GM23248 (cell line): ENCODE data around the gene IQCM. TPM values are rescaled to one million over a fixed set of nuclear protein-coding genes. Genes with fewer than 3 reads are reported as not detected.

Experiments
- DNase-seq: peaks from one replicate; pipeline ENCODE4 v3.0.0-alpha.2; 2015
- H2AFZ ChIP-seq: fragments of 200-600 bp; sonication (generic); 2 replicates; pipeline ENCODE4 v1.6.1; 2016; ENCODE audit warnings: antibody characterized with exemption
- H3F3A ChIP-seq: fragments of 200-600 bp; sonication (generic); 2 replicates; pipeline ENCODE4 v1.6.1; 2016; ENCODE audit warnings: mild to moderate bottlenecking, antibody characterized with exemption, mixed run types; ENCODE audit not compliant: insufficient read depth
- H3K27ac ChIP-seq: fragments of 200-600 bp; sonication (generic); 2 replicates; pipeline ENCODE4 v1.5.1; 2016; ENCODE audit warnings: mild to moderate bottlenecking
- H3K27me3 ChIP-seq: fragments of 200-600 bp; sonication (generic); replicated peaks from 2 replicates; pipeline ENCODE4 v1.6.1; 2016; ENCODE audit warnings: mild to moderate bottlenecking; ENCODE audit not compliant: insufficient read depth
- H3K36me3 ChIP-seq: fragments of 200-600 bp; sonication (generic); 2 replicates; pipeline ENCODE4 v1.6.1; 2016; ENCODE audit warnings: low read depth, mild to moderate bottlenecking
- H3K4me1 ChIP-seq: fragments of 200-600 bp; sonication (generic); 2 replicates; pipeline ENCODE4 v1.6.1; 2016; ENCODE audit warnings: mild to moderate bottlenecking; ENCODE audit not compliant: insufficient read depth
- H3K4me2 ChIP-seq: fragments of 200-600 bp; sonication (generic); one replicate; pipeline ENCODE4 v1.6.1; 2016; ENCODE audit warnings: mild to moderate bottlenecking; ENCODE audit not compliant: unreplicated experiment
- H3K4me3 ChIP-seq: fragments of 200-600 bp; sonication (generic); 2 replicates; pipeline ENCODE4 v1.5.1; 2016; ENCODE audit warnings: mild to moderate bottlenecking
- H3K79me2 ChIP-seq: fragments of 200-600 bp; sonication (generic); 2 replicates; pipeline ENCODE4 v1.6.1; 2016; ENCODE audit warnings: mild to moderate bottlenecking; ENCODE audit not compliant: insufficient read depth
- H3K9ac ChIP-seq: fragments of 200-600 bp; sonication (generic); 2 replicates; pipeline ENCODE4 v1.6.1; 2016; ENCODE audit warnings: mild to moderate bottlenecking
- H3K9me2 ChIP-seq: fragments of 200-600 bp; sonication (generic); 2 replicates; pipeline ENCODE4 v1.6.1; 2016; ENCODE audit warnings: mixed run types, mild to moderate bottlenecking, moderate library complexity; ENCODE audit not compliant: insufficient read depth
- H3K9me3 ChIP-seq: fragments of 200-600 bp; sonication (generic); one replicate; pipeline ENCODE4 v1.6.1; 2017; ENCODE audit warnings: low read depth
- H4K20me1 ChIP-seq: fragments of 200-600 bp; sonication (generic); 2 replicates; pipeline ENCODE4 v1.6.0; 2016; ENCODE audit not compliant: insufficient read depth
- EZH2 ChIP-seq: fragments of 200-600 bp; sonication (generic); IDR thresholded peaks from 2 replicates; pipeline ENCODE4 v1.6.1; 2018; ENCODE audit warnings: antibody characterized with exemption, mild to moderate bottlenecking; ENCODE audit not compliant: insufficient read depth, poor library complexity, severe bottlenecking
- EZH2phosphoT487 ChIP-seq: fragments of 200-600 bp; sonication (generic); IDR thresholded peaks from 2 replicates; pipeline ENCODE4 v1.6.1; 2018; ENCODE audit warnings: antibody characterized with exemption, moderate library complexity, mild to moderate bottlenecking, low read depth; ENCODE audit not compliant: insufficient read depth
- WGBS, 2 experiments: methylation state at CpG; one replicate each; pipeline ENCODE4 v1.1.6; 2015 to 2017; ENCODE audit warnings: low lambda C conversion rate in 2 of 2, low coverage in 1 of 2; ENCODE audit errors: missing lambda C conversion rate in 2 of 2; 5-methylcytosine and 5-hydroxymethylcytosine counted together
- in situ Hi-C: fragments of 300-500 bp; cut with MboI; formaldehyde crosslinking; loops from 2 replicates; pipeline ENCODE4 v1.15.0; 2020
- polyA plus RNA-seq: library from polyadenylated mRNA; unstranded; fragments of >200 nt; fragmentation: Nextera tagmentation; extraction: Ambion mirVana; gene quantifications from 2 replicates; pipeline ENCODE4 v1.2.1, GENCODE V29; 2016
- total RNA-seq: library from RNA; depleted of rRNA; stranded (reverse); fragments of >200 nt; shearing (Covaris generic); gene quantifications from 2 replicates; pipeline ENCODE4 v1.2.3, GENCODE V29; 2014

IQCM gene
- total and polyA plus RNA-seq, 2 experiments from 2014 or later, result 0.11 TPM; not detected in 1

DNA sequence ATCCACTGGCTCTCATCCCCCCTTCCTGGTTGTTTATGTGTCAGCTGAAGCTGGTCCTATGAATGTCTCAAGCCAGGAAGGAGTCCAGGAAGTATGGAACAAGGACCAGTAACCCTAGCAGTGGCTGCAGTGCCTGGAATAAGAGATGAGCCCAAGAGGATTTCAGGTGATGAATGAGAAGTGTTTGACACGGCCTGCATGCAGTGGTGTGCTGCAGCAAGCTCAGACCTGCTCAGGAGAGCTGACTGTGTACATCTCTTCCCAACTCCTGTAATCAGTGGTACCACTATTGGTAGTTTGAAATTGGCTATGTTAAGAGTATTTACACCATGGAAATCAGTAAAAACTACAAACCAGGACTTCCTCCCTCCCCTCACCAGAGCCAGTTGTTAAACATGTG, 88.0 kb downstream of the IQCM start:
- Histone ChIP-seq H3K4me3 (no peak overlapping the region), H3K79me2 (no peaks in the 10 kb centered on the region), H3K27ac (no peak overlapping the region), H3K36me3 (no peaks in the 10 kb centered on the region), H3K4me1 (no peaks in the 10 kb centered on the region), H3K9ac (no peak overlapping the region), H3F3A (no peaks in the 10 kb centered on the region), H4K20me1 (no peaks in the 10 kb centered on the region), H3K4me2 (no peak overlapping the region), H2AFZ (no peak overlapping the region), H3K27me3 (no peaks in the 10 kb centered on the region), H3K9me3 (no peaks in the 10 kb centered on the region), H3K9me2 (no peaks in the 10 kb centered on the region)
- in situ Hi-C loops, result no loop called here
- 43 to 79% methylated on average over 1 of the region's 1 CpG for WGBS, 2 experiments
- no peak for TF ChIP-seq EZH2
- no peak for TF ChIP-seq EZH2phosphoT487
- no peak for DNase-seq

DNA sequence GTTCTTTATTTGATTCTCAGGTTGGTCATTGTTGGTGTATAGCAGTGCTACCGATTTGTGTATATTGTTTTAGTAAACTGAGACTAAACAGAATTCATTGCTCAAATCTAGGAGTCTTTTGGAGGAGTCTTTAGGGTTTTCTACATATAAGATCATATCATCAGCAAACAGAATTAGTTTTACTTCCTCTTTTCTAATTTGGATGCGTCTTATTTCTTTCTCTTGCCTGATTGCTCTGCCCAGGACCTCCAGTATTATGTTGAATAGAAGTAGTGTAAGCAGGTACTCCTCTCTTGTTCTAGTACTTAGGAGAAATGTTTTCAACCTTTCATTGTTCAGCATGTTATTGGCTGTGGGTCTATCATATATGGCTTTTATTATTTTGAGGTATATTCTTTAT, 92.6 kb downstream of the IQCM start:
- no peaks in the 10 kb centered on the region for H3K79me2 ChIP-seq
- no peaks in the 10 kb centered on the region for H3K4me1 ChIP-seq
- H3K4me2 ChIP-seq, result no peak overlapping the region
- H3K4me3 ChIP-seq, result no peak overlapping the region
- H3K9me3 ChIP-seq, result no peaks in the 10 kb centered on the region
- H2AFZ ChIP-seq, result no peak overlapping the region
- no peaks in the 10 kb centered on the region for H3K9me2 ChIP-seq
- DNase-seq, result no peak
- in situ Hi-C loops, result no loop called here
- H3K36me3 ChIP-seq, result no peaks in the 10 kb centered on the region
- no peaks in the 10 kb centered on the region for H4K20me1 ChIP-seq
- H3K27ac ChIP-seq, result no peak overlapping the region
- H3K27me3 ChIP-seq, result no peaks in the 10 kb centered on the region
- 89 to 96% methylated on average over 2 of the region's 2 CpGs for WGBS, 2 experiments
- TF ChIP-seq EZH2 (no peak), EZH2phosphoT487 (no peak)
- H3F3A ChIP-seq, result no peaks in the 10 kb centered on the region
- H3K9ac ChIP-seq, result no peak overlapping the region

DNA sequence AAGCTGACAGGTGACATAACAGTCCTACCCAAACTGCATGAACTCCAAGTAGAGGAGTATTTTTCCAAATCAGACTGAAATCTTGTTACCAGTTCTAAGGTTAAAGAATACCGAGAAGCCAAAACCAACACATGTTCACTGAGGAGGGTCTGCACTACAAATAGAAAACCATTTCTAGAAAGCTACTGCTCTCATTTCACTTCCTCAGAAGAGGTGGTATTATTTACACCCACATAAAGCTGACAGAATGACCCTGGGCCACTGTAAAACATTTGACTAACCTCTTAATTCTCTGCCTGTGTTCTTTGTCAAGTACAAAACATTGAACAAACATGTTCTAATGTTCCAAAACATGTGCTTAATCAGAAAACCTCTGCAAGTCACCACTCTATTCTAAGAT, 95.8 kb downstream of the IQCM start:
- H3K79me2 ChIP-seq, result no peaks in the 10 kb centered on the region
- H3K36me3 ChIP-seq, result no peaks in the 10 kb centered on the region
- H3K9me2 ChIP-seq, result no peaks in the 10 kb centered on the region
- H3K9me3 ChIP-seq, result no peaks in the 10 kb centered on the region
- H2AFZ ChIP-seq, result no peak overlapping the region
- in situ Hi-C loops, result no loop called here
- H3K27ac ChIP-seq, result no peak overlapping the region
- H3K4me1 ChIP-seq, result no peaks in the 10 kb centered on the region
- TF ChIP-seq EZH2 (no peak), EZH2phosphoT487 (no peak)
- H3F3A ChIP-seq, result no peaks in the 10 kb centered on the region
- no peaks in the 10 kb centered on the region for H4K20me1 ChIP-seq
- H3K4me2 ChIP-seq, result no peak overlapping the region
- WGBS, 2 experiments, result 88 to 89% methylated on average over 1 of the region's 1 CpG
- H3K9ac ChIP-seq, result no peak overlapping the region
- H3K27me3 ChIP-seq, result no peaks in the 10 kb centered on the region
- no peak for DNase-seq
- no peak overlapping the region for H3K4me3 ChIP-seq

DNA sequence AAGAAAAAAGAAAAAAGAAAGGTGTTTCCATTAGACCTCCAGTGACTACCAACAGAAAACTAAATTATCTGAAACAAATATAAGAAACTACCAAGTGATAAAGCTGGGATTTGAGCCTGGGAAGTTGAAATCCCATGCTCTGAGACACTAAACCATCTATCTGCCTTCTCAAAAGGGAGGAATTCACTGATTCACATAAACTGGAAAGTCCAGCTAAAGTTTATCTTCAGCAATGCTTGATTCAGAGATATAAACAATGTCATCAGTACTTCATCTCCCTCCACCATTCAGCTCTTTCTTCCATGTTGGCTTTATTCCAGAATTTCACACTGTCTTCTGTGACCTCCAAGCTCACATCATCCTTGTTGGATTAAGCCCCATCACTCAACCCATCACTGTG, 96.3 kb downstream of the IQCM start:
- H3K9me2 ChIP-seq, result no peaks in the 10 kb centered on the region
- no peak overlapping the region for H3K4me2 ChIP-seq
- in situ Hi-C loops, result no loop called here
- H3K4me1 ChIP-seq, result no peaks in the 10 kb centered on the region
- H3F3A ChIP-seq, result no peaks in the 10 kb centered on the region
- TF ChIP-seq EZH2, result no peak
- no peak for TF ChIP-seq EZH2phosphoT487
- no peak overlapping the region for H2AFZ ChIP-seq
- peak; percentile 12 for DNase-seq
- no peak overlapping the region for H3K27ac ChIP-seq
- no peaks in the 10 kb centered on the region for H3K79me2 ChIP-seq
- no peaks in the 10 kb centered on the region for H3K27me3 ChIP-seq
- no peak overlapping the region for H3K4me3 ChIP-seq
- H3K9ac ChIP-seq, result no peak overlapping the region
- no peaks in the 10 kb centered on the region for H3K9me3 ChIP-seq
- no peaks in the 10 kb centered on the region for H3K36me3 ChIP-seq
- no peaks in the 10 kb centered on the region for H4K20me1 ChIP-seq

DNA sequence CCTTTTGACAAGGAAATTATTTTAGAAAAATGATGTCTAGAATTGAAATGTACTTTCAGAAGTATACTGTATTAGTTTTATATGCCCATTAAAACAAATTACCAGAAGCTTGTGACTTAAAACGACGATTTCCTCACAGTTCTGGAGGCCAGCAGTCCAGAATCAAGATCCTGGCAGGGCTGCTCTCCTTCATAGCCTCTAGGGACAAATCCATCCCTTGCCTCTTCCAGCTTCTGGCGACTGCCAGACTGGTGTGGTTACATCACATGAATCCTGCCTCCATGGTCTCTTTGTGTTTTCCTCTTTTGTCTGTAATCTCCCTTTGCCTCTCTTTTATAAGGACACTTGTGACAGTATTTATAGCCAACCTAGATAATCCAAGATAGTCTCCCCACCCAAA, 97.1 kb downstream of the IQCM start:
- Histone ChIP-seq H4K20me1 (no peaks in the 10 kb centered on the region), H3K36me3 (no peaks in the 10 kb centered on the region), H3K27me3 (no peaks in the 10 kb centered on the region), H3F3A (no peaks in the 10 kb centered on the region), H3K9me3 (no peaks in the 10 kb centered on the region), H3K9me2 (no peaks in the 10 kb centered on the region), H3K9ac (no peak overlapping the region), H2AFZ (no peak overlapping the region), H3K79me2 (no peaks in the 10 kb centered on the region), H3K4me1 (no peaks in the 10 kb centered on the region), H3K4me2 (no peak overlapping the region), H3K4me3 (no peak overlapping the region), H3K27ac (no peak overlapping the region)
- DNase-seq, result peak; percentile 4
- in situ Hi-C loops, result no loop called here
- TF ChIP-seq EZH2, result no peak
- no peak for TF ChIP-seq EZH2phosphoT487
- WGBS, 2 experiments, result 17 to 21% methylated on average over 3 of the region's 3 CpGs
